ENCODE data around the gene DNAJC7.

Gene DNAJC7

GRCh38 chr17:41975099-41976083 is 41.8 kb downstream of the DNAJC7 start:
- DNase-seq (no peak), ATAC-seq (no peak)

GRCh38 chr17:41974658-41975057 is 42.6 kb downstream of the DNAJC7 start:
- ATAC-seq (no peak), DNase-seq (no peak)

- ATAC-seq (no peak), DNase-seq (no peak)
Measured at GRCh38 chr17:41974031-41974430, 43.2 kb downstream of the DNAJC7 start.

GRCh38 chr17:41973408-41973811 is 43.8 kb downstream of the DNAJC7 start:
- DNase-seq = no peak
- ATAC-seq = no peak

GRCh38 chr17:41972571-41973407 is 44.5 kb downstream of the DNAJC7 start:
- ATAC-seq (no peak), DNase-seq (no peak)

- ATAC-seq (no peak), DNase-seq (no peak)
Measured at GRCh38 chr17:41971721-41972523, 45.3 kb downstream of the DNAJC7 start.

- DNase-seq = no peak
- no peak for ATAC-seq
Measured at GRCh38 chr17:41970901-41971331, 46.3 kb downstream of the DNAJC7 start.

GRCh38 chr17:41968676-41969075 is 48.6 kb downstream of the DNAJC7 start:
- ATAC-seq (no peak), DNase-seq (no peak)

- ATAC-seq = no peak
- no peak for DNase-seq
Measured at GRCh38 chr17:41967921-41968578, 49.2 kb downstream of the DNAJC7 start.

- DNase-seq (peak; percentile 46), ATAC-seq (peak; percentile 13)
Measured at GRCh38 chr17:41967141-41967920, 49.9 kb downstream of the DNAJC7 start.

GRCh38 chr17:41966463-41967140 is 50.6 kb downstream of the DNAJC7 start, which contains the start of gene CNP:
Gene CNP (plus strand): TSS chr17:41966795. CDS start chr17:41966885, 90 bp downstream.
- DNase-seq = peak; percentile 95
- peak; percentile 73 for ATAC-seq

GRCh38 chr17:41965694-41966462 is 51.4 kb downstream of the DNAJC7 start:
- DNase-seq (peak; percentile 71), ATAC-seq (peak; percentile 77)

GRCh38 chr17:41962768-41963434 is 54.3 kb downstream of the DNAJC7 start:
- DNase-seq = peak; percentile 79
- peak; percentile 15 for ATAC-seq

- ATAC-seq (no peak), DNase-seq (no peak)
Measured at GRCh38 chr17:41962111-41962510, 55.1 kb downstream of the DNAJC7 start.

- ATAC-seq (no peak), DNase-seq (no peak)
Measured at GRCh38 chr17:41959336-41960095, 57.7 kb downstream of the DNAJC7 start.

GRCh38 chr17:41959030-41959335 is 58.3 kb downstream of the DNAJC7 start:
- no peak for ATAC-seq
- DNase-seq = no peak

GRCh38 chr17:41957869-41958439 is 59.3 kb downstream of the DNAJC7 start:
- ATAC-seq (no peak), DNase-seq (no peak)

Measured in stimulated activated naive CD8-positive, alpha-beta T cell treated with anti-CD3 and anti-CD28 coated beads, Interleukin-15, Interleukin-2, amounts not matched to agents 100 U/mL and 50 U/mL, for 24 hours (primary cell).